Loucy (cell line): Measurements from ENCODE around the gene CTNNA2.

ENCODE experiments used
- CTCF ChIP-seq: fragments of 200-600 bp; sonication (generic); conservative IDR thresholded peaks from 2 replicates; pipeline ENCODE4 v1.5.1; 2014; ENCODE audit warnings: mild to moderate bottlenecking, antibody characterized with exemption, low read length
- EZH2phosphoT487 ChIP-seq: fragments of 200-600 bp; IDR thresholded peaks from 2 replicates; pipeline ENCODE4 v1.6.1; 2018; ENCODE audit warnings: antibody characterized with exemption, mild to moderate bottlenecking, moderate library complexity, borderline replicate concordance

DNA sequence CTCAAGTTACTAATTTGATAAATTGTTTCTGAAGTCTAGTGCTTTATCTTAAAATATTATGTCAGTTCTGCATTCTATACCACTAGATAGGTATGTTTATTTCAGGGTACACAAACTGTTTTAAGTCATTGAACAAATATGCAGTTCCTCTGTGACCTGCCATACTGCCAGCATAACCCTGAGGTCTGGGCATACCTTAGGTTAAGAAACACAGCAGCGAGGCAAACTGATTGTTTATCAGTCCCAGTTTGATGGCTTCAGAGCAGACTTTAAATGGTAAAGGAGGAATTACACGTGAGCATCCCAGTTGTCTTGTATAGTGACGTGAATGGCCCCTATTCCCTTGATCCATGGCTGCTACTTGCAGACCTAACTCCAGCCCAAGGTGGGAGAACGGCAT lies 978.1 kb downstream of the CTNNA2 start:
- TF ChIP-seq CTCF (no peak), EZH2phosphoT487 (no peak)
